HEK293T (cell line): ENCODE results near the gene FANCD2.
"Not testable (repeated sequence)": the region's sequence is repeated elsewhere in the genome, so short reads cannot be mapped to it uniquely, and the experiment has no call there.

Experiments
- CTCF ChIA-PET: fragments of 350-600 bp; formaldehyde crosslinking; extraction: SDS; loops from one replicate; lab custom pipeline; 2021; ENCODE audit warnings: antibody characterized with exemption, inconsistent platforms; lab: Yijun Ruan, JAX
- POLR2A ChIA-PET: fragments of 350-600 bp; formaldehyde crosslinking; extraction: SDS; loops from one replicate; lab custom pipeline; 2020; ENCODE audit warnings: antibody characterized with exemption, inconsistent platforms; lab: Yijun Ruan, JAX
- DNase-seq: peaks from one replicate; pipeline ENCODE4 v3.0.0; 2012; ENCODE audit warnings: mixed read lengths; ENCODE audit errors: extremely low spot score
- ARNT ChIP-seq: fragments of 450-650 bp; IDR thresholded peaks from 2 replicates; pipeline ENCODE4 v1.6.1; 2017; ENCODE audit warnings: mild to moderate bottlenecking
- BHLHE40 ChIP-seq: fragments of 450-650 bp; IDR thresholded peaks from 2 replicates; pipeline ENCODE4 v1.6.1; 2016; ENCODE audit warnings: mild to moderate bottlenecking, moderate library complexity, borderline replicate concordance
- CTBP1 ChIP-seq: fragments of 450-650 bp; IDR thresholded peaks from 2 replicates; pipeline ENCODE4 v1.6.1; 2016; ENCODE audit warnings: borderline replicate concordance
- ELF4 ChIP-seq: fragments of 450-650 bp; IDR thresholded peaks from 2 replicates; pipeline ENCODE4 v1.6.1; 2017; ENCODE audit warnings: antibody characterized with exemption
- FOXA1 ChIP-seq: fragments of 450-650 bp; IDR thresholded peaks from 2 replicates; pipeline ENCODE4 v1.6.1; 2016; ENCODE audit warnings: mild to moderate bottlenecking
- FOXK2 ChIP-seq: fragments of 450-650 bp; IDR thresholded peaks from 2 replicates; pipeline ENCODE4 v1.6.1; 2016; ENCODE audit warnings: mild to moderate bottlenecking
- FOXM1 ChIP-seq: fragments of 450-650 bp; IDR thresholded peaks from 2 replicates; pipeline ENCODE4 v1.6.1; 2017; ENCODE audit warnings: mild to moderate bottlenecking, borderline replicate concordance
- HDGF ChIP-seq: fragments of 450-650 bp; IDR thresholded peaks from 2 replicates; pipeline ENCODE4 v1.6.1; 2017; ENCODE audit warnings: antibody characterized with exemption, borderline replicate concordance
- L3MBTL2 ChIP-seq: fragments of 450-650 bp; conservative IDR thresholded peaks from 2 replicates; pipeline ENCODE4 v1.6.1; 2016; ENCODE audit warnings: mild to moderate bottlenecking
- LEF1 ChIP-seq: fragments of 450-650 bp; IDR thresholded peaks from 2 replicates; pipeline ENCODE4 v1.6.1; 2017; ENCODE audit warnings: mild to moderate bottlenecking, borderline replicate concordance
- NFRKB ChIP-seq: fragments of 450-650 bp; IDR thresholded peaks from 2 replicates; pipeline ENCODE4 v1.6.1; 2016; ENCODE audit warnings: mild to moderate bottlenecking, moderate library complexity
- SP1 ChIP-seq: fragments of 450-650 bp; IDR thresholded peaks from 2 replicates; pipeline ENCODE4 v1.6.1; 2017
- SUZ12 ChIP-seq: fragments of 450-650 bp; IDR thresholded peaks from 2 replicates; pipeline ENCODE4 v1.6.1; 2016; ENCODE audit warnings: mild to moderate bottlenecking
- TARDBP ChIP-seq: fragments of 450-650 bp; IDR thresholded peaks from 2 replicates; pipeline ENCODE4 v1.6.1; 2016
- ZNF384 ChIP-seq: fragments of 450-650 bp; IDR thresholded peaks from 2 replicates; pipeline ENCODE4 v1.6.1; 2016
- TF ChIP-seq, protein P1 (sequence below): fragments of 450-650 bp; IDR thresholded peaks from 2 replicates; pipeline ENCODE4 v1.6.1; 2016

Gene FANCD2

DNA sequence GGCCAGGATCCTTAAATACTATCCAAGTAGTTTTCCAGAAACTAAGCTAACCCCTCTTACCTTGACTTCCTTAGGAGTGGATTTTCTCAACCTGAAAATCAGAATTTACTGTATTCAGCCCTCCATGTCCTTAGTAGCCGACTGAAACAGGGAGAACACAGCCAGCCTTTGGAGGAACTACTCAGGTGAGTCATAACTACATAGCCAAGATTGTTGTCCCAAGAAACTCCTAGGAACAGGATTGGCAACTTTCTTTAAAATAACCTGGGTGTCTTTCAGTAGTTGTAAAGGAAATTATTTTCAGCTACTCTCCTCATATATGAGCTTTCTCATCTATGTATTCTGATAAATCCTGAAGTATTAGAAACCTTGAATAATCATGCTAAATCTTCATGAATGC is 59.5 kb downstream of the FANCD2 start:
- ChIA-PET POLR2A (no interaction called here), CTCF (no interaction called here)
- no peak for DNase-seq
- TF ChIP-seq CTBP1: no peak
- TF ChIP-seq SUZ12: no peak
- no peak for TF ChIP-seq HDGF

DNA sequence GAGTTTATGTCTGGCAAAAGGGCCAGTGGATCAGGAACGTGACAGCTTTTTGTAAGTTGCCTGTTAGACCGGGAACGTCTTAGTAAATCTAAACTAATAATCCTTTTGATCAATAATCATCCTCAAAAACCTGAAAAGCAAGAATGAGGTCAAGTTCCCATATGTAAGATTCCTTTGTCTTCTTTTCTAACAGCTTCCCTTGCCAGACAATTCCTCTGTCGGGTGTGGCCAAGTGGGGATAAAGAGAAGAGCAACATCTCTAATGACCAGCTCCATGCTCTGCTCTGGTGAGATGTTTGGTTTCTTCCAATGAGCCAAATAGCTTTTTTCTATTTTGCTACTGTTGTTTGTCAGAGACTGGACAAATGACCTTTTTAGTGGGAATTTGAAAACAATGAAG is 62.0 kb downstream of the FANCD2 start:
- no peak for DNase-seq
- TF ChIP-seq HDGF: no peak
- no peak for TF ChIP-seq BHLHE40
- no peak for TF ChIP-seq NFRKB
- no peak for TF ChIP-seq FOXM1
- ChIA-PET POLR2A (no interaction called here), CTCF (no interaction called here)

DNA sequence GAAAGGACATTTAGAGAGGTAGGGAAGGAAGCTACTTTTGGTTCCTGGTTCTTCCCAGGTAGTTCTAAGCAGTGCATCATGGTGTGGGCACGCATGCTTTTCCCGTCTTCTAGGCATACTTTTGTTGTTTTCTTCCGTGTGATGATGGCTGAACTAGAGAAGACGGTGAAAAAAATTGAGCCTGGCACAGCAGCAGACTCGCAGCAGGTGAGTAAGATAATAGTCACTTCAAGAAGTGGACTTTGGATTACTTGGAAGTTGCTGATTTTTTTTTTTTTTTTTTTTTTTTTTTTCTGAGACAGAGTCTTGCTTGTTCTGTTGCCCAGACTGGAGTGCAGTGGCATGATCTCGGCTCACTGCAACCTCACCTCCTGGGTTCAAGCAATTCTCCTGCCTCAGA is 63.9 kb downstream of the FANCD2 start:
- DNase-seq: no peak
- ChIA-PET POLR2A (no interaction called here), CTCF (no interaction called here)
- TF ChIP-seq, protein P1, sequence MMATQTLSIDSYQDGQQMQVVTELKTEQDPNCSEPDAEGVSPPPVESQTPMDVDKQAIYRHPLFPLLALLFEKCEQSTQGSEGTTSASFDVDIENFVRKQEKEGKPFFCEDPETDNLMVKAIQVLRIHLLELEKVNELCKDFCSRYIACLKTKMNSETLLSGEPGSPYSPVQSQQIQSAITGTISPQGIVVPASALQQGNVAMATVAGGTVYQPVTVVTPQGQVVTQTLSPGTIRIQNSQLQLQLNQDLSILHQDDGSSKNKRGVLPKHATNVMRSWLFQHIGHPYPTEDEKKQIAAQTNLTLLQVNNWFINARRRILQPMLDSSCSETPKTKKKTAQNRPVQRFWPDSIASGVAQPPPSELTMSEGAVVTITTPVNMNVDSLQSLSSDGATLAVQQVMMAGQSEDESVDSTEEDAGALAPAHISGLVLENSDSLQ: no peak
- TF ChIP-seq FOXA1: no peak
- TF ChIP-seq CTBP1: no peak
- TF ChIP-seq LEF1: no peak
- no peak for TF ChIP-seq SUZ12
- TF ChIP-seq ELF4: no peak
- TF ChIP-seq ARNT: no peak
- TF ChIP-seq BHLHE40: no peak

DNA sequence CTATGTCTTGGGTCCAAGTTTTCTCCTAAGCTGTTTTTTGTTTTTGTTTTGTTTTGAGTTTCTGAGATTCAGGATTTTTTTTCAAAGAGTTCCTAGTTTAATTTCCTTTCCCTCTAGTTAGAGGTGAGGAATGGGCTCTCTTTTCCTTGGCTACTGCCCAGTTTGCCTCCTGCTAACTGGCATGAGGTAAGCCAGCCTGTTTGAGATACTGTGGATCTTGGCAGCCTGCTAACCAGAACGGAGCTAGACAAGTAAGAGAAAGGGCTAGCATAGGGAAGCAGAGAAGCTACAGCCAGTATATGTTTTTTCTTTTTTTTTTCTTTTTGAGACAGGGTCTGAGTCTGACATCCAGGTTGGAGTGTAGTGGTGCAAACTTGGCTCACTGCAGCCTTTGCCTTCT is 64.5 kb downstream of the FANCD2 start:
- POLR2A ChIA-PET, CTCF ChIA-PET, DNase-seq: not testable (repeated sequence)

DNA sequence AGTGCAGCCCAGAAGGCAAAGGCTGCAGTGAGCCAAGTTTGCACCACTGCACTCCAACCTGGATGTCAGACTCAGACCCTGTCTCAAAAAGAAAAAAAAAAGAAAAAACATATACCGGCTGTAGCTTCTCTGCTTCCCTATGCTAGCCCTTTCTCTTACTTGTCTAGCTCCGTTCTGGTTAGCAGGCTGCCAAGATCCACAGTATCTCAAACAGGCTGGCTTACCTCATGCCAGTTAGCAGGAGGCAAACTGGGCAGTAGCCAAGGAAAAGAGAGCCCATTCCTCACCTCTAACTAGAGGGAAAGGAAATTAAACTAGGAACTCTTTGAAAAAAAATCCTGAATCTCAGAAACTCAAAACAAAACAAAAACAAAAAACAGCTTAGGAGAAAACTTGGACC is 65.2 kb downstream of the FANCD2 start:
- CTCF ChIA-PET, POLR2A ChIA-PET, DNase-seq: not testable (repeated sequence)

DNA sequence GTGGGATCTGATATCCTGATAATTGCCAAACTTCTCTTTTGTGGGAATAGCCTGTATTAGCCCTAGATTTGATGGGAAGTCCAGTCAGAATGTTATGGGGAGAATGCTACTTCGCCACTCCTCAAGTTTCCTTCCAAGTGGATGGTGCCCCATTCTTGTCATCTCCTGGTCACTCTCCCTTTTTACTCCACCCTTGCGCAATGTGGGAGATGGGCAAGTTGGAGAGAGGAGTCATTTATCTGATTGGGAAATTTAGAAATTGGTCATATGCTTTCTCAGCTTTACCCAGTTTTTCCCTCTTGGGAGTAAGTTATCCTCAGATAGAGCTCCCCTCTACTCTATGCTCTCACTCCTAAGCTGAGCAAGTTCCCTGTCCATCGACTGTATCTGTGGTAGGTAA is 67.4 kb downstream of the FANCD2 start:
- ChIA-PET POLR2A (no interaction called here), CTCF (no interaction called here)
- TF ChIP-seq LEF1 (no peak), L3MBTL2 (no peak), ARNT (no peak), FOXK2 (no peak), FOXM1 (no peak), ELF4 (no peak), ZNF384 (no peak), FOXA1 (no peak), BHLHE40 (no peak), TARDBP (no peak), CTBP1 (no peak), NFRKB (no peak)
- TF ChIP-seq, protein P1: no peak
- no peak for DNase-seq

DNA sequence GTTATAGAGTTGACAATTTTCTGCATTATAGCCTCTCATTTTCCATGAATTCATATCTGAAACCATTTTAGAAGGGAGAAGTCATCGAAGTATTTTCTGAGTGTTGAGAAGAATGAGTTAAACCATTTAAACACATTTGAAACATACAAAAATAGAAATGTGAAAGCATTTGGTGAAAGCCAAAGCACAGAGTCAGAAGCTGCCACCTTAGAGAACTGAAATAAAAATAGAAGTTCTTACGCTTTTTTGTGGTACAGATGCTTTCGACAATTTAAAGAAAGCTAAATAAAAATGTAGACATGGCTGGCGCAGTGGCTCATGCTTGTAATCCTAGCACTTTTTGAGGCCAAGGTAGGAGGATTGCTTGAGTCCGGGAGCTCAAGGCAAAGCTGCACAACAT is 72.8 kb downstream of the FANCD2 start:
- CTCF ChIA-PET: no interaction called here
- POLR2A ChIA-PET: no interaction called here
- no peak for DNase-seq
- TF ChIP-seq FOXM1 (no peak), TARDBP (no peak), L3MBTL2 (no peak), FOXK2 (no peak), ELF4 (no peak), SUZ12 (no peak), CTBP1 (no peak), ARNT (no peak), FOXA1 (no peak), SP1 (no peak), LEF1 (no peak), BHLHE40 (no peak)

DNA sequence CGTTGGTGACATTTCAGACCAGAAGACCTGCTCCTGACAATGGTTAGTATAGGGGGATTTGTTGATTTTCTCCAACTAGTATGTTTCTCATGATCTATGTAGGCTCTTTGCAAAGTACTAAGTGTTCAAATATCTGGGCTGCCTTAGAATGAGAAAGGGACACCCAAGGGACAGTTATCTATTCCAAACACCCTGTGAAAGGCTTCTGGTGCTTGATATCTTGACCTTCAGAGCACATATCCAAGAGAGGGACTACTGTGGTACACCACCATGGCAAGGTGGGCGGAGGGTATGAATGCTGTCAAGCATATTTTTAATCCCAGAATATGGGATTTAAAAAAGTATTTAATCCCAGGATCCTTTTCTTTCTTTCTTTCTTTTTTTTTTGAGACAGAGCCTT is 80.7 kb downstream of the FANCD2 start:
- ChIA-PET POLR2A (no interaction called here), CTCF (no interaction called here)
- TF ChIP-seq TARDBP (no peak), ARNT (no peak), L3MBTL2 (no peak), ELF4 (no peak), LEF1 (no peak), FOXM1 (no peak), NFRKB (no peak), SUZ12 (no peak), ZNF384 (no peak), BHLHE40 (no peak)
- TF ChIP-seq, protein P1: no peak
- no peak for DNase-seq
